Measurements from ENCODE around the gene FHOD1. TPM values are rescaled to one million over a fixed set of nuclear protein-coding genes. Genes with fewer than 3 reads are reported as not detected.

The FHOD1 gene
- total and polyA plus RNA-seq, 2 of the 13 experiments (the other 11 are each of a cell fraction or from before 2014, with no cell fraction given) = 20.0 to 20.8 TPM

GRCh38 chr16:67183627-67184452, 63.4 kb downstream of the FHOD1 start, which contains the start of gene MATCAP1 (continued):
- TF ChIP-seq ZXDC (CRISPR knock-in tag; IDR thresholded peaks at IDR 0.05) (no peak), BHLHE40 (IDR thresholded peaks at IDR 0.05; ENCODE audit: low read length) (0 out of 2 replicates have a peak, but pooled peaks have one; percentile 17), ETS1 (CRISPR knock-in tag; IDR thresholded peaks at IDR 0.05) (no peak), KLF9 (CRISPR knock-in tag; IDR thresholded peaks at IDR 0.05; ENCODE audit: low read depth) (peak; percentile 84; the same call in 1 of the 2 replicates), HHEX (CRISPR knock-in tag; IDR thresholded peaks at IDR 0.05) (no peak), MIER2 (CRISPR knock-in tag; IDR thresholded peaks at IDR 0.05) (peak; percentile 91), ELF4 (CRISPR knock-in tag; IDR thresholded peaks at IDR 0.05; ENCODE audit: borderline replicate concordance) (no peak), MBNL3 (CRISPR knock-in tag; conservative IDR thresholded peaks at IDR 0.05) (no peak), NFRKB (IDR thresholded peaks at IDR 0.05) (no peak), ERF (CRISPR knock-in tag; IDR thresholded peaks at IDR 0.05) (peak; percentile 39), ZFP62 (CRISPR knock-in tag; IDR thresholded peaks at IDR 0.05) (no peak), THAP9 (CRISPR knock-in tag; IDR thresholded peaks at IDR 0.05; ENCODE audit: borderline replicate concordance) (peak; percentile 85; the same call in 1 of the 2 replicates), ATF5 (CRISPR knock-in tag; IDR thresholded peaks at IDR 0.05; ENCODE audit: low read depth) (peak; percentile 69; the same call in 1 of the 2 replicates), ZSCAN30 (CRISPR knock-in tag; IDR thresholded peaks at IDR 0.05) (no peak), FOXO1 (CRISPR knock-in tag; IDR thresholded peaks at IDR 0.05) (peak; percentile 71; the same call in 1 of the 2 replicates), RBFOX2 (IDR thresholded peaks at IDR 0.05; ENCODE audit: low read depth, low read length) (peak; percentile 89), USF2 (IDR thresholded peaks at IDR 0.05; ENCODE audit: low read depth, low read length) (no peak), USF2 (CRISPR knock-in tag; IDR thresholded peaks at IDR 0.05; ENCODE audit: borderline replicate concordance) (no peak), ZNF343 (CRISPR knock-in tag; IDR thresholded peaks at IDR 0.05) (peak; percentile 93), KAT7 (CRISPR knock-in tag; IDR thresholded peaks at IDR 0.05; ENCODE audit: borderline replicate concordance) (peak; percentile 96; the same call in 1 of the 2 replicates)
